IPS-18a (cell line): ENCODE data around the gene RNF4.
"Not testable (repeated sequence)": the region's sequence is repeated elsewhere in the genome, so short reads cannot be mapped to it uniquely, and the experiment has no call there.

Experiments
- H3K27ac ChIP-seq: one replicate; pipeline ENCODE4 v1.5.1; 2013; ENCODE audit warnings: low read length
- H3K27me3 ChIP-seq: one replicate; pipeline ENCODE4 v1.6.1; 2013; ENCODE audit warnings: mild to moderate bottlenecking, low read length; ENCODE audit not compliant: control insufficient read depth, insufficient read depth
- H3K36me3 ChIP-seq: one replicate; pipeline ENCODE4 v1.6.1; 2013; ENCODE audit warnings: low read depth, low read length; ENCODE audit not compliant: control insufficient read depth
- H3K4me1 ChIP-seq: one replicate; pipeline ENCODE4 v1.6.1; 2013; ENCODE audit warnings: low read depth, low read length; ENCODE audit not compliant: control insufficient read depth
- H3K4me3 ChIP-seq: one replicate; pipeline ENCODE4 v1.5.1; 2013; ENCODE audit warnings: low read length
- H3K9ac ChIP-seq: one replicate; pipeline ENCODE4 v1.6.1; 2013; ENCODE audit warnings: mild to moderate bottlenecking, low read length, moderate library complexity
- H3K9me3 ChIP-seq: one replicate; pipeline ENCODE4 v1.6.1; 2013; ENCODE audit warnings: low read depth, low read length; ENCODE audit not compliant: control insufficient read depth

The RNF4 gene

GRCh38 chr4:2507259-2507658 lies 38.4 kb downstream of the RNF4 start:
- no peaks in the 10 kb centered on the region for H3K4me1 ChIP-seq
- H3K9me3 ChIP-seq: no peaks in the 10 kb centered on the region
- no peaks in the 10 kb centered on the region for H3K27me3 ChIP-seq
- no peak overlapping the region for H3K27ac ChIP-seq
- no peak overlapping the region for H3K9ac ChIP-seq
- H3K4me3 ChIP-seq: no peak overlapping the region
- H3K36me3 ChIP-seq: peaks cover 53% of the 10 kb centered on the region

- H3K27ac ChIP-seq: no peak overlapping the region
- no peaks in the 10 kb centered on the region for H3K27me3 ChIP-seq
- H3K4me3 ChIP-seq: no peak overlapping the region
- no peaks in the 10 kb centered on the region for H3K9me3 ChIP-seq
- no peaks in the 10 kb centered on the region for H3K4me1 ChIP-seq
- H3K36me3 ChIP-seq: peaks cover 59% of the 10 kb centered on the region
- no peak overlapping the region for H3K9ac ChIP-seq
Measured at GRCh38 chr4:2507855-2508254, 38.9 kb downstream of the RNF4 start.

- Histone ChIP-seq H3K27ac (no peak overlapping the region), H3K27me3 (no peaks in the 10 kb centered on the region), H3K4me1 (no peaks in the 10 kb centered on the region), H3K36me3 (peaks cover 77% of the 10 kb centered on the region), H3K9ac (no peak overlapping the region), H3K9me3 (no peaks in the 10 kb centered on the region), H3K4me3 (no peak overlapping the region)
Measured at GRCh38 chr4:2510351-2511259, 41.7 kb downstream of the RNF4 start.

GRCh38 chr4:2511645-2512131 lies 42.8 kb downstream of the RNF4 start:
- no peaks in the 10 kb centered on the region for H3K4me1 ChIP-seq
- no peak overlapping the region for H3K4me3 ChIP-seq
- H3K36me3 ChIP-seq: peaks cover 76% of the 10 kb centered on the region
- H3K9ac ChIP-seq: no peak overlapping the region
- no peak overlapping the region for H3K27ac ChIP-seq
- H3K27me3 ChIP-seq: no peaks in the 10 kb centered on the region
- no peaks in the 10 kb centered on the region for H3K9me3 ChIP-seq

- Histone ChIP-seq H3K36me3 (peaks cover 72% of the 10 kb centered on the region), H3K4me3 (no peak overlapping the region), H3K9ac (no peak overlapping the region), H3K9me3 (no peaks in the 10 kb centered on the region), H3K4me1 (no peaks in the 10 kb centered on the region), H3K27ac (no peak overlapping the region), H3K27me3 (no peaks in the 10 kb centered on the region)
Measured at GRCh38 chr4:2512396-2513135, 43.7 kb downstream of the RNF4 start.

GRCh38 chr4:2514193-2514592 lies 45.3 kb downstream of the RNF4 start:
- H3K9me3 ChIP-seq, H3K27me3 ChIP-seq, H3K4me3 ChIP-seq, H3K4me1 ChIP-seq, H3K27ac ChIP-seq, H3K9ac ChIP-seq: not testable (repeated sequence)
- H3K36me3 ChIP-seq: peaks cover 64% of the 10 kb centered on the region

- not testable (repeated sequence) for H3K4me1 ChIP-seq, H3K4me3 ChIP-seq, H3K9ac ChIP-seq, H3K9me3 ChIP-seq, H3K27me3 ChIP-seq, H3K27ac ChIP-seq
- H3K36me3 ChIP-seq: peaks cover 57% of the 10 kb centered on the region
Measured at GRCh38 chr4:2514944-2515343, 46.0 kb downstream of the RNF4 start.

- no peak overlapping the region for H3K4me3 ChIP-seq
- H3K9me3 ChIP-seq: no peaks in the 10 kb centered on the region
- H3K9ac ChIP-seq: no peak overlapping the region
- H3K27ac ChIP-seq: no peak overlapping the region
- H3K27me3 ChIP-seq: no peaks in the 10 kb centered on the region
- H3K36me3 ChIP-seq: peaks cover 46% of the 10 kb centered on the region
- no peaks in the 10 kb centered on the region for H3K4me1 ChIP-seq
Measured at GRCh38 chr4:2515830-2516550, 47.1 kb downstream of the RNF4 start.

GRCh38 chr4:2516635-2517034 lies 47.7 kb downstream of the RNF4 start:
- no peak overlapping the region for H3K9ac ChIP-seq

GRCh38 chr4:2526559-2526958 lies 57.7 kb downstream of the RNF4 start:
- Histone ChIP-seq H3K36me3 (no peaks in the 10 kb centered on the region), H3K27ac (no peak overlapping the region), H3K4me3 (no peak overlapping the region), H3K27me3 (no peaks in the 10 kb centered on the region), H3K9ac (no peak overlapping the region), H3K9me3 (no peaks in the 10 kb centered on the region), H3K4me1 (no peaks in the 10 kb centered on the region)

More at GRCh38 chr4:2516635-2517034, 47.7 kb downstream of the RNF4 start:
- Histone ChIP-seq H3K36me3 (peaks cover 44% of the 10 kb centered on the region), H3K9me3 (no peaks in the 10 kb centered on the region), H3K4me1 (no peaks in the 10 kb centered on the region), H3K27ac (no peak overlapping the region), H3K4me3 (no peak overlapping the region), H3K27me3 (no peaks in the 10 kb centered on the region)

- H3K9ac ChIP-seq: peak overlapping the region; percentile 87
- H3K27me3 ChIP-seq: no peaks in the 10 kb centered on the region
- no peak overlapping the region for H3K27ac ChIP-seq
- H3K4me3 ChIP-seq: peak overlapping the region; percentile 81
- H3K4me1 ChIP-seq: peaks cover 10% of the 10 kb centered on the region
- no peaks in the 10 kb centered on the region for H3K9me3 ChIP-seq
- no peaks in the 10 kb centered on the region for H3K36me3 ChIP-seq
Measured at GRCh38 chr4:2534904-2535375, 66.0 kb downstream of the RNF4 start.
